ENCODE data around the gene TMEM260.

Gene TMEM260

GRCh38 chr14:56562883-56563282, 16.7 kb upstream of the TMEM260 start:
- WGBS (ENCODE audit: extremely low coverage, insufficient coverage, low lambda C conversion rate) = no CpG with 5 or more reads among the region's 1 CpG
- Histone ChIP-seq H3K4me1 (ENCODE audit: control insufficient read depth, low read depth, low read length) (no peaks in the 10 kb centered on the region), H4K8ac (ENCODE audit: low read depth, low read length) (no peak overlapping the region), H3K79me1 (ENCODE audit: low read length) (no peaks in the 10 kb centered on the region), H3K27ac (ENCODE audit: low read depth, low read length) (no peak overlapping the region), H3K79me2 (ENCODE audit: control insufficient read depth, insufficient read depth, low read length) (no peaks in the 10 kb centered on the region), H2BK15ac (replicated peaks; ENCODE audit: low read depth) (no peak overlapping the region), H3K23ac (ENCODE audit: low read length) (no peak overlapping the region), H3K4ac (ENCODE audit: low read depth, low read length) (no peak overlapping the region), H3K36me3 (ENCODE audit: control insufficient read depth, insufficient read depth, low read length) (no peaks in the 10 kb centered on the region), H3K4me3 (ENCODE audit: low read length) (no peak overlapping the region), H4K5ac (ENCODE audit: low read length) (no peak overlapping the region), H3K18ac (ENCODE audit: low read length) (no peak overlapping the region), H3K56ac (ENCODE audit: low read length) (no peak overlapping the region), H2BK5ac (ENCODE audit: low read length) (no peak overlapping the region), H2BK120ac (ENCODE audit: low read depth, low read length) (no peak overlapping the region), H3K27me3 (ENCODE audit: insufficient read depth, low read length, poor library complexity) (no peaks in the 10 kb centered on the region), H3K4me2 (ENCODE audit: low read length) (no peak overlapping the region), H2AK5ac (ENCODE audit: low read length) (no peak overlapping the region), H3K9ac (ENCODE audit: low read length) (no peak overlapping the region)
- DNase-seq = no peak

- Histone ChIP-seq H4K8ac (ENCODE audit: low read depth, low read length) (no peak overlapping the region), H3K18ac (ENCODE audit: low read length) (no peak overlapping the region), H4K5ac (ENCODE audit: low read length) (no peak overlapping the region)
Observed at GRCh38 chr14:56569174-56569573, 10.4 kb upstream of the TMEM260 start.

GRCh38 chr14:56570295-56570694, 9.3 kb upstream of the TMEM260 start:
- Histone ChIP-seq H4K5ac (ENCODE audit: low read length) (no peak overlapping the region), H3K27me3 (ENCODE audit: insufficient read depth, low read length, poor library complexity) (no peaks in the 10 kb centered on the region), H3K9ac (ENCODE audit: low read length) (no peak overlapping the region), H3K4me1 (ENCODE audit: control insufficient read depth, low read depth, low read length) (no peaks in the 10 kb centered on the region), H2BK15ac (replicated peaks; ENCODE audit: low read depth) (no peak overlapping the region), H3K56ac (ENCODE audit: low read length) (no peak overlapping the region), H3K4me3 (ENCODE audit: low read length) (no peak overlapping the region), H3K79me2 (ENCODE audit: control insufficient read depth, insufficient read depth, low read length) (no peaks in the 10 kb centered on the region), H2AK5ac (ENCODE audit: low read length) (no peak overlapping the region), H3K4ac (ENCODE audit: low read depth, low read length) (no peak overlapping the region), H2BK120ac (ENCODE audit: low read depth, low read length) (no peak overlapping the region), H3K79me1 (ENCODE audit: low read length) (no peaks in the 10 kb centered on the region), H3K27ac (ENCODE audit: low read depth, low read length) (no peak overlapping the region), H2BK5ac (ENCODE audit: low read length) (no peak overlapping the region), H4K8ac (ENCODE audit: low read depth, low read length) (no peak overlapping the region), H3K18ac (ENCODE audit: low read length) (no peak overlapping the region), H3K36me3 (ENCODE audit: control insufficient read depth, insufficient read depth, low read length) (no peaks in the 10 kb centered on the region), H3K23ac (ENCODE audit: low read length) (no peak overlapping the region), H3K4me2 (ENCODE audit: low read length) (no peak overlapping the region)
- WGBS (ENCODE audit: extremely low coverage, insufficient coverage, low lambda C conversion rate) = no CpG with 5 or more reads among the region's 1 CpG
- peak; percentile 35 for DNase-seq

More at GRCh38 chr14:56569174-56569573, 10.4 kb upstream of the TMEM260 start:
- Histone ChIP-seq H3K56ac (ENCODE audit: low read length) (no peak overlapping the region), H2BK120ac (ENCODE audit: low read depth, low read length) (no peak overlapping the region), H3K4me1 (ENCODE audit: control insufficient read depth, low read depth, low read length) (no peaks in the 10 kb centered on the region), H3K4me3 (ENCODE audit: low read length) (no peak overlapping the region), H3K79me2 (ENCODE audit: control insufficient read depth, insufficient read depth, low read length) (no peaks in the 10 kb centered on the region), H3K23ac (ENCODE audit: low read length) (no peak overlapping the region), H2BK15ac (replicated peaks; ENCODE audit: low read depth) (no peak overlapping the region), H3K27ac (ENCODE audit: low read depth, low read length) (no peak overlapping the region), H3K36me3 (ENCODE audit: control insufficient read depth, insufficient read depth, low read length) (no peaks in the 10 kb centered on the region), H3K4ac (ENCODE audit: low read depth, low read length) (no peak overlapping the region), H2AK5ac (ENCODE audit: low read length) (no peak overlapping the region), H3K9ac (ENCODE audit: low read length) (no peak overlapping the region), H3K4me2 (ENCODE audit: low read length) (no peak overlapping the region), H2BK5ac (ENCODE audit: low read length) (no peak overlapping the region), H3K27me3 (ENCODE audit: insufficient read depth, low read length, poor library complexity) (no peaks in the 10 kb centered on the region), H3K79me1 (ENCODE audit: low read length) (no peaks in the 10 kb centered on the region)
- no peak for DNase-seq

- H3K4me3 ChIP-seq (ENCODE audit: low read length) = peak overlapping the region; percentile 86
- no peak overlapping the region for H4K5ac ChIP-seq (ENCODE audit: low read length)
- peaks cover 22% of the 10 kb centered on the region for H3K79me2 ChIP-seq (ENCODE audit: control insufficient read depth, insufficient read depth, low read length)
- H3K79me1 ChIP-seq (ENCODE audit: low read length) = peaks cover 16% of the 10 kb centered on the region
- no peak overlapping the region for H3K27ac ChIP-seq (ENCODE audit: low read depth, low read length)
- H4K8ac ChIP-seq (ENCODE audit: low read depth, low read length) = no peak overlapping the region
- H2BK5ac ChIP-seq (ENCODE audit: low read length) = no peak overlapping the region
- no peak for DNase-seq
- no peak overlapping the region for H3K4ac ChIP-seq (ENCODE audit: low read depth, low read length)
- H3K36me3 ChIP-seq (ENCODE audit: control insufficient read depth, insufficient read depth, low read length) = no peaks in the 10 kb centered on the region
- H3K27me3 ChIP-seq (ENCODE audit: insufficient read depth, low read length, poor library complexity) = no peaks in the 10 kb centered on the region
- H2AK5ac ChIP-seq (ENCODE audit: low read length) = no peak overlapping the region
- H3K4me1 ChIP-seq (ENCODE audit: control insufficient read depth, low read depth, low read length) = peaks cover 5% of the 10 kb centered on the region
- peak overlapping the region; percentile 24 for H3K18ac ChIP-seq (ENCODE audit: low read length)
- H3K23ac ChIP-seq (ENCODE audit: low read length) = no peak overlapping the region
- peak overlapping the region; percentile 91 for H3K56ac ChIP-seq (ENCODE audit: low read length)
- no peak overlapping the region for H2BK120ac ChIP-seq (ENCODE audit: low read depth, low read length)
- peak overlapping the region; percentile 55 for H3K4me2 ChIP-seq (ENCODE audit: low read length)
- WGBS (ENCODE audit: extremely low coverage, insufficient coverage, low lambda C conversion rate) = no CpG with 5 or more reads among the region's 10 CpGs
- H3K9ac ChIP-seq (ENCODE audit: low read length) = peak overlapping the region; percentile 89
- H2BK15ac ChIP-seq (replicated peaks; ENCODE audit: low read depth) = no peak overlapping the region
Observed at GRCh38 chr14:56580221-56580711, 668 bp downstream of the TMEM260 start.

DNA sequence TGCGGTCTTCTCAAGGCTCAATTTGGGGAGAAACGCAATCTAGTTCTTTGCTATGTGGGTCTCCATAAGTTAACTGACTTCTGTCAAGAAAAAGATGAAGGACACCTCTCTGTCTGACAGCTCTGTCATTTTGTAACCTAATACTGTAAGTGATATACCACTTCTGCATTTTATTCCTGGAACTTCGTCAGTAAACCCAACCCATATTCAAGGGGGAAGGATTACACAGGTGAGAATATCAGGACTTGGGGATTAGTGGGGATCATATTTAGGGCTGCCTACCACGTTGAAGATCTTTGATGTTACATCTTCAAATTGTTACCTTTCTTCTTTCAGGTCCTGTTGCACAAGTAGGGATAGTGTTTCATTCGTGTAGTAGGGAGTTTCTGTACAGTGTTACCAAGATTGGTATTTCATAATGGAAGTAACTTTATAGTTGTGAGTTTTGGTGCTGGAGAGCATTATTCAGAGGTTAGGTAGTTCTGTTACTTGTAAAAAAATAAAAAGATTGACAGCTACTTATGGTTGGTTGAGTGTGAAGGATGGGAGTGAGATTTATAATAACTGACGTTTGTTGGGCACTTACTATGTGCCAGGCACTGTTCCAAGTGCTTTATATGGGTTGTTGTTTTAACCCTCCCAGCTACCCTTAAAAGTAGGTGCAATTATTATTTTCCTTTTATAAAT, 1.6 kb downstream of the TMEM260 start:
- H3K56ac ChIP-seq (ENCODE audit: low read length) = peak overlapping the region; percentile 37
- H2AK5ac ChIP-seq (ENCODE audit: low read length) = no peak overlapping the region
- no peak overlapping the region for H3K23ac ChIP-seq (ENCODE audit: low read length)
- H2BK120ac ChIP-seq (ENCODE audit: low read depth, low read length) = no peak overlapping the region
- no peak overlapping the region for H3K27ac ChIP-seq (ENCODE audit: low read depth, low read length)
- H2BK5ac ChIP-seq (ENCODE audit: low read length) = no peak overlapping the region
- no peak overlapping the region for H3K18ac ChIP-seq (ENCODE audit: low read length)
- H3K79me1 ChIP-seq (ENCODE audit: low read length) = peaks cover 16% of the 10 kb centered on the region
- peak overlapping the region; percentile 89 for H3K9ac ChIP-seq (ENCODE audit: low read length)
- peaks cover 22% of the 10 kb centered on the region for H3K79me2 ChIP-seq (ENCODE audit: control insufficient read depth, insufficient read depth, low read length)
- no peak overlapping the region for H4K5ac ChIP-seq (ENCODE audit: low read length)
- no peaks in the 10 kb centered on the region for H3K27me3 ChIP-seq (ENCODE audit: insufficient read depth, low read length, poor library complexity)
- H2BK15ac ChIP-seq (replicated peaks; ENCODE audit: low read depth) = no peak overlapping the region
- H3K4me1 ChIP-seq (ENCODE audit: control insufficient read depth, low read depth, low read length) = peaks cover 5% of the 10 kb centered on the region
- no peak overlapping the region for H3K4me3 ChIP-seq (ENCODE audit: low read length)
- no peaks in the 10 kb centered on the region for H3K36me3 ChIP-seq (ENCODE audit: control insufficient read depth, insufficient read depth, low read length)
- no peak overlapping the region for H4K8ac ChIP-seq (ENCODE audit: low read depth, low read length)
- no CpG with 5 or more reads among the region's 6 CpGs for WGBS (ENCODE audit: extremely low coverage, insufficient coverage, low lambda C conversion rate)
- no peak overlapping the region for H3K4me2 ChIP-seq (ENCODE audit: low read length)
- DNase-seq = no peak
- H3K4ac ChIP-seq (ENCODE audit: low read depth, low read length) = no peak overlapping the region

Measured in mesendoderm (in vitro differentiated cells).